ENCODE data around the gene GDPD2.

- TF ChIP-seq CTCF (conservative IDR thresholded peaks at IDR 0.05; ENCODE audit: low read depth, low read length) (no peak), EZH2 (IDR thresholded peaks at IDR 0.05; ENCODE audit: borderline replicate concordance, low read depth, low read length, poor library complexity, severe bottlenecking) (no peak)
Measured at GRCh38 chrX:70478526-70479245, 55.6 kb downstream of the GDPD2 start.
